HG03565 (cell line): ENCODE results near the gene RAD18.

ENCODE experiments used
- ATAC-seq: cut with Tn5 transposase; IDR thresholded peaks from one replicate; pipeline ENCODE4 v1.9.1; 2021; ENCODE audit warnings: mild to moderate bottlenecking, moderate library complexity; ENCODE audit not compliant: unreplicated experiment

RAD18 gene

DNA sequence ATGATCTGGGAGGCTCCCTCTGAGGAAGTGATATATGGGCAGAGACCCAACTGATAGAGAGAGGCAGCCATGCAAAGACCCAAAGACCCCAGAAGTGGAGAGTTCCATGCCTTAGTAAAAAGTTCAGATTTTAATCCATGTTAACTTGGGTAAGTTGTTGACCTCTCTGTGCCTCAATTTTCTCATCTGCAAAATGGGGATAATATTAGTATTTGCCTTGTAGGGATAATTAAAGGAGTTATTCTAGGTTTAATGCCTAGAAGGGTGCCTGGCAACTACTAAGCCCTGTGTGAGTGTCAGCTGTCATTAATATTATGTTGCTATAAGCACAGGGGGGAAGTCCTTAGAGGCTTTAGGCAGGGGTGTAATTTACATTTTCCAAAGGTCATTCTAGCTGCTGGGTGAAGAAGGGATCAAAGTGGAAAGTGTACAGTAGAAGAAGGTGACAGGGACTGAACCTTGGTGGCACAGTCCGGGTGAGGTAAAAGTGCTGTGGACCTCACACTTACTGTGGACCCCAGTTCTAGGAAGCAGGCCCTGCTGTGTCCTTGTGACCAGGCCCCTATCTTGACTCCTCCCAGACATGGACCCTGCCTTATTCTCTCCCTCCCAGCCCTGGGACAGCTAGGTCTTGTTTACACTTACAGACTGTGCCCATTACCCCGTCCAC lies 3.0 kb upstream of the RAD18 start:
- no peak for ATAC-seq

- no peak for ATAC-seq
Observed at GRCh38 chr3:8964436-8965370, 1.4 kb upstream of the RAD18 start.

GRCh38 chr3:8962226-8962861 lies 928 bp downstream of the RAD18 start:
- ATAC-seq, result no peak

GRCh38 chr3:8959668-8960067 lies 3.6 kb downstream of the RAD18 start:
- ATAC-seq, result no peak

GRCh38 chr3:8954938-8955763 lies 8.1 kb downstream of the RAD18 start:
- peak; percentile 89 for ATAC-seq

- ATAC-seq, result no peak
Observed at GRCh38 chr3:8953313-8953712, 10.0 kb downstream of the RAD18 start.

GRCh38 chr3:8952130-8952529 lies 11.1 kb downstream of the RAD18 start:
- ATAC-seq, result no peak

- no peak for ATAC-seq
Observed at GRCh38 chr3:8945890-8946600, 17.2 kb downstream of the RAD18 start.

GRCh38 chr3:8942746-8943488 lies 20.4 kb downstream of the RAD18 start:
- no peak for ATAC-seq

DNA sequence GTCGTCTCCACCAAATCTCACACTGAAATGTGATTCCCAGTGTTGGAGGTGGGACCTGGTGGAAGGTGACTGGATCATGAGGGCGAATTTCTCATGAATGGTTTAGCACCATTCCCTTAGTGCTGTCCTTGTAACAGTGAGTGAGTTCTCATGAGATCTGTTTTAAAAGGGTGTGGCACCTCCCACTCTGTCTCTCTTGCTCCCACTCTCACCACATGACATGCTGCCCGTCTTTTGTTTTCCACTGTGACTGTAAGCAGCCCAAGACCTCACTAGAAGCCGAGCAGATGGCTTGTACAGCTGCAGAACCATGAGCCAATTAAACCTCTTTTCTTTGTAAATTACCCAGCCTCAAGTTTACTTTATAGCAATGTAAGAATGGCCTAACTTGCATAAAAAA lies 21.2 kb downstream of the RAD18 start:
- no peak for ATAC-seq

GRCh38 chr3:8938021-8938420 lies 25.3 kb downstream of the RAD18 start:
- ATAC-seq, result no peak

GRCh38 chr3:8937064-8938020 lies 25.9 kb downstream of the RAD18 start:
- no peak for ATAC-seq

- no peak for ATAC-seq
Observed at GRCh38 chr3:8932507-8932906, 30.8 kb downstream of the RAD18 start.

DNA sequence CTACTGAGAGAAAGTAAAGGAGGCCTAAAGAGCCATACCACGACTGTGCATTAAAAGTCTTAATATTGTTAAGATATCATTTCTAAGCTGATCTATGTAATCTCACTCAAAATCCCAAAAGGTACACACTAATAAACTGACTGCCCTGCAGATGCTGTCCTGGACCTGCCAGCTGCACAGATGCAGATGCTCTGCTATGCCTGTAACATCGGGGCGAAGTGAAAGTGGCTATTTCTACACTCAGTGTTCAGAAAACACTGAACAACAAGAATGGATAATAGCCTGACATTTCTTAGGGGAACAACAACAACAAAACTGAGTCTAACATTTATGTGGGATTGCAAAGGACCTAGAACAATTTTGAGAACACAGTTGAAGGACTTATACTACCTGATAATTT lies 31.9 kb downstream of the RAD18 start:
- no peak for ATAC-seq

DNA sequence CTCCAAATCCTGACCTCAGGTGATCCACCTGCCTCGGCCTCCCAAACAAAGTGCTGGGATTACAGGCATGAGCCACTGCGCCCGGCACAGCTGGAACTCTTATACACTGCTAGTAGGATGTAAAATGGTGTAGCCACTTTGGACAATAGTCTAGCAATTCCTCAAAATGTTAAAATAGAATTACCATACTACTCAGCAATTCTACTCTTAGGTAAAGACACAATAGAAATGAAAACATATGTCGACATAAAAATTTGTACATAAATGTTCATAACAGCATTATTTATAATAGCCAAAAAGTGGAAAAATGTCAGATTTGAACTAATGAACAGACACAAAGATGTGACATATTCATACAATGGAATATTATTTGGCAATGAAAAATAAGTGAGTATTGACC lies 33.4 kb downstream of the RAD18 start:
- ATAC-seq, result no peak

DNA sequence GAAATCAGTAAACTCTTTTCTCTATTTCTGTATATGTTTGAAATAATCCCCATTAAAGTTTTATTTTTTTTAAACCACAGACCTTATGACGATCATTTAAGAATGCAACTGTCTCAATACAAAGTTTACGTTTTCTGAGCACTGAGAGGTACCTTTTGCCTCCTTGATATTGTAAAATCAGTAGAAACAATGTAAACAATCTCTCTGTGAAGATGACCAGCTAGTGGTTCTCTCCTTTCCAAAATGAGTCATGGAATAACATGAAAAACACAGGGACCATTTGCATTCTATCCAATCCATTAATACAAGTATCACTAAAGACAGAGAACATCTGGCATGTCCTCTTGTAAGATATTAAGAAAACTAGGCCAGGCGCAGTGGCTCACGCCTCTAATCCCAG lies 48.8 kb downstream of the RAD18 start:
- ATAC-seq, result no peak

DNA sequence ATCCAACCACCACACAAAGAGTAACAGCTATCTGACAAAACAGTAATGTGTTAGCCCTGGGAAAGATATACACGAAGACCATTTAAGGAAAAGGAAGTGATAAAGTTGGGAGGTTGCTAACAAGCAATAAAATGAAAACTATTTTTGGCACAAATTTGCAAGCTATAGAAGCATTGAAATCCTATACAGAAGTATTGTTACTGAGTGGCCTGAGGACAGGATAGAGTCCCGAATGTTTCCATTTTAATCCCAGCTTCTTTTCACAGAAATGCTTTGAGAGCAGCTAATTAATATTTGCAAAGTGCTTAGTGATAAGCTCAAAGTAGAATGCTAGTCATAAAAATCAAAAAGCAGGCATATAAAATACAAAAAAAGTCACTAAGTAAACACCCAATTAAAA lies 51.5 kb downstream of the RAD18 start:
- ATAC-seq, result no peak

GRCh38 chr3:8909160-8909559 lies 54.1 kb downstream of the RAD18 start:
- ATAC-seq, result no peak
